ENCODE results near the gene SLC12A7. TPM values are rescaled to one million over a fixed set of nuclear protein-coding genes. Genes with fewer than 3 reads are reported as not detected.

SLC12A7 gene
- total RNA-seq, 1 experiment from 2014 or later: 28.1 TPM

DNA sequence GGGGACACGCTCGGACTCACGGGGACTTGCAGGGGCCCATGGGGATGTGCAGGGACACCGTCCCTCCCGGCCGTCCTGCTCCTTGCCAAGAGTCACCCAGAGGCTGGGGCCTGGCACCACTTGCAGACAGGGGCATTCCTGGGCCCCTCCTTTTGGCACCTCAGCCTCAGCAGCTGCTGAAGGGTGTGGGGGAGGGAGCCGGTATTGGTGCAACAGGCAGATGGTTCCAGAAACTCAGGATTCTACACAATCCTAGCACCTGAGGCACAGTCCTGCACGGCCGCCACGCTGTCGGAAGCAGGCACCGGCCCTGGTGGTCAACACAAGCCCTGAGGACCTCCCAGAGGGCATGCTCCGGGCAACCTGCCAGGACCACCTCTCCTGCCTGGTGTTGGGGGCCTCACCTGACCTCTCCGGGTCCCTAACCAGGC, 19.3 kb upstream of the SLC12A7 start:
- Mint-ChIP-seq H3K27ac (no peak overlapping the region), H3K9me3 (peaks cover 3% of the 10 kb centered on the region), H3K27me3 (ENCODE audit: low read depth) (no peaks in the 10 kb centered on the region; the same call in 1 of the 2 replicates), H3K36me3 (no peaks in the 10 kb centered on the region), H3K4me3 (no peak overlapping the region), H3K4me1 (peaks cover 5% of the 10 kb centered on the region)
- ATAC-seq (no peak), DNase-seq (ENCODE audit: low spot score) (no peak)
- ChIA-PET POLR2A (interaction anchor here (0.6 to 1.3 kb wide), 2 partner anchors 12 to 31 kb away, joined by 3 to 4 read pairs; no protein-coding TSS in a partner anchor), CTCF (interaction anchor here (1.0 to 2.1 kb wide), 8 partner anchors 9 to 124 kb away, joined by 3 to 13 read pairs (median 5); no protein-coding TSS in a partner anchor)
- TF ChIP-seq JAZF1 (CRISPR knock-in tag; IDR thresholded peaks at IDR 0.05): no peak

DNA sequence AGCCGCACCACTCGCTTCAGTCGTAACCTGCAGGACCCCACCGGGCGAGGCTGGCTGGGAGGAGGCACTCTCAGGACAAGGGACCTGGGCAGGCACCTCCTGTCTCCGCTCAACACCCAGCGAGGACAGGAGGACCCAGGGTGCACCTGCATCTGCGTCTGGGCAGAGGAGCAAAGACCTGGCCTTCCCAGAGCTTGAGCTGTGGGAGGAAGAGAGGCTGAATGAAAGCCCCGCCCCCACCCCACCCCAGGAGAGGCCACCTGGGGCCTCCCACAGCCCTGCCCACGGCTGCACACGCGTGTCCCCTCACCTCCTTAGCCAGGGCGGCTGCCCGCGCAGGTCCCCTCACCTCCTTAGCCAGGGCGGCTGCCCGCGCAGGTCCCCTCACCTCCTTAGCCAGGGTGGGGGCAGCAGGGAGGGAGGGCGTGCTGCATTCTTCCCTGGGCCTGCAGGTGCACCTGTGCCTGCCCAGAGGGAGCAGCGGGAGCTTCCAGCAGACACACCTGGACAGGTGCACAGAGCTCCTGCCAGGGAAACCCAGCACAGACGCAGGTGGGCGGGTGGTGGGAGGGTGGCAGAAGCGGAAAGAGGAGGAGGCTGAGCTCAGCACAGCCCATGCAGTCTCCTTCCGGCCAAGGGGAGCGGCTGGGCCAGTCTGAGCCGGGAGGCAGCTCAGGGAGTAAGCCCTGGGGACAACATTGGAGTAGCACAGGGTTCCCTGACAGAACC, 18.5 kb upstream of the SLC12A7 start:
- Mint-ChIP-seq H3K4me3 (no peak overlapping the region), H3K4me1 (peaks cover 5% of the 10 kb centered on the region), H3K36me3 (no peaks in the 10 kb centered on the region), H3K27me3 (ENCODE audit: low read depth) (no peaks in the 10 kb centered on the region), H3K27ac (no peak overlapping the region), H3K9me3 (no peaks in the 10 kb centered on the region)
- TF ChIP-seq, protein P1, sequence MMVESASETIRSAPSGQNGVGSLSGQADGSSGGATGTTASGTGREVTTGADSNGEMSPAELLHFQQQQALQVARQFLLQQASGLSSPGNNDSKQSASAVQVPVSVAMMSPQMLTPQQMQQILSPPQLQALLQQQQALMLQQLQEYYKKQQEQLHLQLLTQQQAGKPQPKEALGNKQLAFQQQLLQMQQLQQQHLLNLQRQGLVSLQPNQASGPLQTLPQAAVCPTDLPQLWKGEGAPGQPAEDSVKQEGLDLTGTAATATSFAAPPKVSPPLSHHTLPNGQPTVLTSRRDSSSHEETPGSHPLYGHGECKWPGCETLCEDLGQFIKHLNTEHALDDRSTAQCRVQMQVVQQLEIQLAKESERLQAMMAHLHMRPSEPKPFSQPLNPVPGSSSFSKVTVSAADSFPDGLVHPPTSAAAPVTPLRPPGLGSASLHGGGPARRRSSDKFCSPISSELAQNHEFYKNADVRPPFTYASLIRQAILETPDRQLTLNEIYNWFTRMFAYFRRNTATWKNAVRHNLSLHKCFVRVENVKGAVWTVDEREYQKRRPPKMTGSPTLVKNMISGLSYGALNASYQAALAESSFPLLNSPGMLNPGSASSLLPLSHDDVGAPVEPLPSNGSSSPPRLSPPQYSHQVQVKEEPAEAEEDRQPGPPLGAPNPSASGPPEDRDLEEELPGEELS (CRISPR knock-in tag; IDR thresholded peaks at IDR 0.05): no peak
- TF ChIP-seq, protein P2, sequence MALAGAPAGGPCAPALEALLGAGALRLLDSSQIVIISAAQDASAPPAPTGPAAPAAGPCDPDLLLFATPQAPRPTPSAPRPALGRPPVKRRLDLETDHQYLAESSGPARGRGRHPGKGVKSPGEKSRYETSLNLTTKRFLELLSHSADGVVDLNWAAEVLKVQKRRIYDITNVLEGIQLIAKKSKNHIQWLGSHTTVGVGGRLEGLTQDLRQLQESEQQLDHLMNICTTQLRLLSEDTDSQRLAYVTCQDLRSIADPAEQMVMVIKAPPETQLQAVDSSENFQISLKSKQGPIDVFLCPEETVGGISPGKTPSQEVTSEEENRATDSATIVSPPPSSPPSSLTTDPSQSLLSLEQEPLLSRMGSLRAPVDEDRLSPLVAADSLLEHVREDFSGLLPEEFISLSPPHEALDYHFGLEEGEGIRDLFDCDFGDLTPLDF (CRISPR knock-in tag; IDR thresholded peaks at IDR 0.05): no peak
- no peak for TF ChIP-seq CBFB (CRISPR knock-in tag; IDR thresholded peaks at IDR 0.05; ENCODE audit: low read depth)
- no peak for TF ChIP-seq SMAD4 (CRISPR knock-in tag; IDR thresholded peaks at IDR 0.05)
- TF ChIP-seq, protein P3, sequence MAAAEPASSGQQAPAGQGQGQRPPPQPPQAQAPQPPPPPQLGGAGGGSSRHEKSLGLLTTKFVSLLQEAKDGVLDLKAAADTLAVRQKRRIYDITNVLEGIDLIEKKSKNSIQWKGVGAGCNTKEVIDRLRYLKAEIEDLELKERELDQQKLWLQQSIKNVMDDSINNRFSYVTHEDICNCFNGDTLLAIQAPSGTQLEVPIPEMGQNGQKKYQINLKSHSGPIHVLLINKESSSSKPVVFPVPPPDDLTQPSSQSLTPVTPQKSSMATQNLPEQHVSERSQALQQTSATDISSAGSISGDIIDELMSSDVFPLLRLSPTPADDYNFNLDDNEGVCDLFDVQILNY (CRISPR knock-in tag; IDR thresholded peaks at IDR 0.05): no peak
- no peak for TF ChIP-seq NR2C2 (CRISPR knock-in tag; IDR thresholded peaks at IDR 0.05)
- TF ChIP-seq FOXP1 (CRISPR knock-in tag; IDR thresholded peaks at IDR 0.05; ENCODE audit: borderline replicate concordance): no peak
- TF ChIP-seq TCF7 (CRISPR knock-in tag; IDR thresholded peaks at IDR 0.05; ENCODE audit: low read depth): no peak
- TF ChIP-seq, protein P4, sequence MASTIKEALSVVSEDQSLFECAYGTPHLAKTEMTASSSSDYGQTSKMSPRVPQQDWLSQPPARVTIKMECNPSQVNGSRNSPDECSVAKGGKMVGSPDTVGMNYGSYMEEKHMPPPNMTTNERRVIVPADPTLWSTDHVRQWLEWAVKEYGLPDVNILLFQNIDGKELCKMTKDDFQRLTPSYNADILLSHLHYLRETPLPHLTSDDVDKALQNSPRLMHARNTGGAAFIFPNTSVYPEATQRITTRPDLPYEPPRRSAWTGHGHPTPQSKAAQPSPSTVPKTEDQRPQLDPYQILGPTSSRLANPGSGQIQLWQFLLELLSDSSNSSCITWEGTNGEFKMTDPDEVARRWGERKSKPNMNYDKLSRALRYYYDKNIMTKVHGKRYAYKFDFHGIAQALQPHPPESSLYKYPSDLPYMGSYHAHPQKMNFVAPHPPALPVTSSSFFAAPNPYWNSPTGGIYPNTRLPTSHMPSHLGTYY (CRISPR knock-in tag; IDR thresholded peaks at IDR 0.05): no peak
- TF ChIP-seq, protein P5, sequence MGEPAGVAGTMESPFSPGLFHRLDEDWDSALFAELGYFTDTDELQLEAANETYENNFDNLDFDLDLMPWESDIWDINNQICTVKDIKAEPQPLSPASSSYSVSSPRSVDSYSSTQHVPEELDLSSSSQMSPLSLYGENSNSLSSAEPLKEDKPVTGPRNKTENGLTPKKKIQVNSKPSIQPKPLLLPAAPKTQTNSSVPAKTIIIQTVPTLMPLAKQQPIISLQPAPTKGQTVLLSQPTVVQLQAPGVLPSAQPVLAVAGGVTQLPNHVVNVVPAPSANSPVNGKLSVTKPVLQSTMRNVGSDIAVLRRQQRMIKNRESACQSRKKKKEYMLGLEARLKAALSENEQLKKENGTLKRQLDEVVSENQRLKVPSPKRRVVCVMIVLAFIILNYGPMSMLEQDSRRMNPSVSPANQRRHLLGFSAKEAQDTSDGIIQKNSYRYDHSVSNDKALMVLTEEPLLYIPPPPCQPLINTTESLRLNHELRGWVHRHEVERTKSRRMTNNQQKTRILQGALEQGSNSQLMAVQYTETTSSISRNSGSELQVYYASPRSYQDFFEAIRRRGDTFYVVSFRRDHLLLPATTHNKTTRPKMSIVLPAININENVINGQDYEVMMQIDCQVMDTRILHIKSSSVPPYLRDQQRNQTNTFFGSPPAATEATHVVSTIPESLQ (CRISPR knock-in tag; IDR thresholded peaks at IDR 0.05): no peak
- TF ChIP-seq RORB (CRISPR knock-in tag; IDR thresholded peaks at IDR 0.05): no peak
- TF ChIP-seq ZNF317 (CRISPR knock-in tag; IDR thresholded peaks at IDR 0.05; ENCODE audit: borderline replicate concordance, low read depth): no peak
- TF ChIP-seq ZNF423 (CRISPR knock-in tag; IDR thresholded peaks at IDR 0.05): no peak
- TF ChIP-seq, protein P6, sequence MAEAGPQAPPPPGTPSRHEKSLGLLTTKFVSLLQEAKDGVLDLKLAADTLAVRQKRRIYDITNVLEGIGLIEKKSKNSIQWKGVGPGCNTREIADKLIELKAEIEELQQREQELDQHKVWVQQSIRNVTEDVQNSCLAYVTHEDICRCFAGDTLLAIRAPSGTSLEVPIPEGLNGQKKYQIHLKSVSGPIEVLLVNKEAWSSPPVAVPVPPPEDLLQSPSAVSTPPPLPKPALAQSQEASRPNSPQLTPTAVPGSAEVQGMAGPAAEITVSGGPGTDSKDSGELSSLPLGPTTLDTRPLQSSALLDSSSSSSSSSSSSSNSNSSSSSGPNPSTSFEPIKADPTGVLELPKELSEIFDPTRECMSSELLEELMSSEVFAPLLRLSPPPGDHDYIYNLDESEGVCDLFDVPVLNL (CRISPR knock-in tag; IDR thresholded peaks at IDR 0.05; ENCODE audit: borderline replicate concordance, low read depth): no peak
- TF ChIP-seq NFYB (CRISPR knock-in tag; conservative IDR thresholded peaks at IDR 0.05; ENCODE audit: low read depth): no peak
- ATAC-seq: peak; percentile 69
- DNase-seq (ENCODE audit: low spot score): peak; percentile 54
- ChIA-PET CTCF (interaction anchor here (0.7 to 2.1 kb wide), 9 partner anchors 10 to 204 kb away, joined by 3 to 13 read pairs (median 4); no protein-coding TSS in a partner anchor), POLR2A (interaction anchor here (0.6 to 1.3 kb wide), 2 partner anchors 12 to 30 kb away, joined by 3 to 4 read pairs; no protein-coding TSS in a partner anchor)
